PC-3 (cell line): ENCODE data around the gene TBC1D13. TPM values are rescaled to one million over a fixed set of nuclear protein-coding genes. Genes with fewer than 3 reads are reported as not detected.
A peak's percentile ranks its signal among the peaks of the same experiment; 100 is the strongest.

Experiments
- ATAC-seq: fragments of 200-7000 bp; cut with Tn5 transposase; 2 replicates; pipeline ENCODE4 v1.9.1; 2020; ENCODE audit warnings: mild to moderate bottlenecking, moderate library complexity
- Bru-seq: library from RNA; stranded (reverse); fragments of 400-500 nt; gene quantifications from one replicate; lab custom pipeline; 2021; lab: Mats Ljungman, UMichigan
- BruChase-seq, 2 experiments: library from RNA; stranded (reverse); fragments of 400-500 nt; gene quantifications; one replicate each; lab custom pipeline; 2021; lab: Mats Ljungman, UMichigan
- BruUV-seq: library from RNA; stranded (reverse); fragments of 400-500 nt; replicated peaks from 2 replicates; lab custom pipeline; 2021; lab: Mats Ljungman, UMichigan
- CTCF ChIA-PET: fragments of 300-600 bp; sonication (Branson Sonifier 250); formaldehyde crosslinking; loops from one replicate; lab custom pipeline; 2022; ENCODE audit warnings: antibody characterized with exemption; lab: Charles Lee
- POLR2A ChIA-PET: fragments of 300-600 bp; sonication (Branson Sonifier 250); formaldehyde crosslinking; loops from one replicate; lab custom pipeline; 2022; ENCODE audit warnings: antibody characterized with exemption; ENCODE audit not compliant: unreplicated experiment; lab: Charles Lee
- DNase-seq: peaks from one replicate; pipeline ENCODE4 v3.0.0-alpha.2; 2015
- H2AFZ ChIP-seq: fragments of 300-600 bp; sonication (generic); 2 replicates; pipeline ENCODE4 v1.6.0; 2016; ENCODE audit warnings: antibody characterized with exemption, low read length
- H3F3A ChIP-seq: fragments of 300-600 bp; sonication (generic); one replicate; pipeline ENCODE4 v1.6.0; 2017; ENCODE audit warnings: antibody characterized with exemption, low read length, control low read depth, mild to moderate bottlenecking; ENCODE audit not compliant: unreplicated experiment
- H3K27ac ChIP-seq: fragments of 300-600 bp; sonication (generic); 2 replicates; pipeline ENCODE4 v1.5.1; 2016; ENCODE audit warnings: mild to moderate bottlenecking, low read length
- H3K27me3 ChIP-seq: fragments of 300-600 bp; sonication (generic); 2 replicates; pipeline ENCODE4 v1.6.1; 2016; ENCODE audit warnings: low read length, mixed read lengths
- H3K36me3 ChIP-seq: fragments of 300-600 bp; sonication (generic); 2 replicates; pipeline ENCODE4 v1.6.1; 2016; ENCODE audit warnings: low read depth, mixed run types, low read length, mixed read lengths
- H3K4me1 ChIP-seq: fragments of 300-600 bp; sonication (generic); 2 replicates; pipeline ENCODE4 v1.5.1; 2016; ENCODE audit warnings: low read length; ENCODE audit not compliant: insufficient read depth
- H3K4me2 ChIP-seq: fragments of 300-600 bp; sonication (generic); 2 replicates; pipeline ENCODE4 v1.6.0; 2016; ENCODE audit warnings: low read length
- H3K4me3 ChIP-seq: fragments of 300-600 bp; sonication (generic); 2 replicates; pipeline ENCODE4 v1.5.1; 2016; ENCODE audit warnings: mild to moderate bottlenecking, low read length, mixed read lengths
- H3K79me2 ChIP-seq: fragments of 300-600 bp; sonication (generic); 2 replicates; pipeline ENCODE4 v1.6.1; 2017; ENCODE audit warnings: low read length, mixed read lengths
- H3K9ac ChIP-seq: fragments of 300-600 bp; sonication (generic); 2 replicates; pipeline ENCODE4 v1.6.0; 2016; ENCODE audit warnings: mild to moderate bottlenecking, low read length
- H3K9me2 ChIP-seq: fragments of 300-600 bp; sonication (generic); replicated peaks from 2 replicates; pipeline ENCODE4 v1.6.1; 2016; ENCODE audit warnings: mixed run types, low read length, mixed read lengths
- H3K9me3 ChIP-seq: fragments of 300-600 bp; sonication (generic); 2 replicates; pipeline ENCODE4 v1.6.1; 2016; ENCODE audit warnings: low read length, mixed read lengths
- H4K20me1 ChIP-seq: fragments of 300-600 bp; sonication (generic); 2 replicates; pipeline ENCODE4 v1.6.1; 2016; ENCODE audit warnings: low read length, mixed read lengths
- CTCF ChIP-seq: fragments of 300-600 bp; sonication (generic); conservative IDR thresholded peaks from 2 replicates; pipeline ENCODE4 v1.5.1; 2017; ENCODE audit warnings: antibody characterized with exemption, low read depth, mild to moderate bottlenecking, low read length
- EZH2 ChIP-seq: fragments of 300-600 bp; sonication (generic); IDR thresholded peaks from one replicate; pipeline ENCODE4 v1.6.1; 2017; ENCODE audit warnings: antibody characterized with exemption, mild to moderate bottlenecking, low read length; ENCODE audit not compliant: unreplicated experiment
- EZH2phosphoT487 ChIP-seq: fragments of 300-600 bp; sonication (generic); IDR thresholded peaks from 2 replicates; pipeline ENCODE4 v1.6.1; 2018; ENCODE audit warnings: mild to moderate bottlenecking, antibody characterized with exemption, low read length, borderline replicate concordance
- intact Hi-C: fragments of 100-400 bp; cut with micrococcal nuclease; formaldehyde crosslinking; loops from 2 replicates; pipeline ENCODE4 v1.9.0; 2023
- long read RNA-seq: library from polyadenylated mRNA; unstranded; transcript quantifications from one replicate; pipeline ENCODE4 v2.0.0, GENCODE V29; 2021; ENCODE audit not compliant: unreplicated experiment
- total RNA-seq: library from RNA; depleted of rRNA; stranded (reverse); fragments of >200 nt; gene quantifications from 2 replicates; pipeline ENCODE4 v1.2.3, GENCODE V29; 2014; rRNA removed

TBC1D13 gene
- total RNA-seq = 15.0 and 18.8 TPM in 2 replicates
- percentile 55 among the genes with signal in this experiment for Bru-seq, nascent RNA
- BruChase-seq, experiment 1, labeled RNA remaining after a 6-hour chase = percentile 72 among the genes with signal in this experiment
- percentile 70 among the genes with signal in this experiment for BruChase-seq, experiment 2, labeled RNA remaining after a 2-hour chase
- long read RNA-seq, transcript TBC1D13-202 (12 exons, 3,906 nt) = major isoform, 20 of 67 reads
- long read RNA-seq, partial matches to known transcripts = 9 of 67 reads
- long read RNA-seq, other reads (novel, unspliced or antisense) = 38 of 67 reads

GRCh38 chr9:128786681-128787601, at the start of gene TBC1D13:
TBC1D13 (plus strand) TSS chr9:128787253; CDS start chr9:128787354, 101 bp downstream.
- ATAC-seq (peak; percentile 97), DNase-seq (peak; percentile 66)
- CTCF ChIA-PET = no interaction called here

GRCh38 chr9:128742401-128742800, 44.7 kb upstream of the TBC1D13 start:
- no peaks in the 10 kb centered on the region for H4K20me1 ChIP-seq
- no peak overlapping the region for H2AFZ ChIP-seq
- H3K79me2 ChIP-seq = no peaks in the 10 kb centered on the region
- intact Hi-C loops = no loop called here
- H3K4me2 ChIP-seq = no peak overlapping the region
- ChIA-PET POLR2A (no interaction called here), CTCF (interaction anchor here (0.5 kb wide), 1 partner anchor 94 kb away, joined by 3 read pairs; no protein-coding TSS in a partner anchor)
- H3K27me3 ChIP-seq = no peaks in the 10 kb centered on the region
- no peak overlapping the region for H3K9ac ChIP-seq
- H3K27ac ChIP-seq = no peak overlapping the region
- no peak overlapping the region for H3K4me3 ChIP-seq
- no peaks in the 10 kb centered on the region for H3K9me2 ChIP-seq
- DNase-seq (no peak), ATAC-seq (no peak)
- no peak for TF ChIP-seq CTCF
- H3F3A ChIP-seq = no peaks in the 10 kb centered on the region
- H3K9me3 ChIP-seq = no peaks in the 10 kb centered on the region
- H3K4me1 ChIP-seq = no peaks in the 10 kb centered on the region
- no TSS peak for BruUV-seq
- no peaks in the 10 kb centered on the region for H3K36me3 ChIP-seq

More at GRCh38 chr9:128786681-128787601, at the start of gene TBC1D13:
- POLR2A ChIA-PET = no interaction called here
- Histone ChIP-seq H4K20me1 (no peaks in the 10 kb centered on the region), H2AFZ (peak within 1 kb of the TSS; percentile 90), H3K9me3 (no peaks in the 10 kb centered on the region), H3K27ac (no peak within 1 kb of the TSS), H3K27me3 (no peaks in the 10 kb centered on the region), H3K9ac (peak within 1 kb of the TSS; percentile 81), H3K79me2 (peaks cover 18% of the 10 kb centered on the region), H3K4me1 (peaks cover 11% of the 10 kb centered on the region), H3K9me2 (no peaks in the 10 kb centered on the region), H3K36me3 (no peaks in the 10 kb centered on the region), H3K4me3 (peak within 1 kb of the TSS; percentile 98), H3K4me2 (peak within 1 kb of the TSS; percentile 88), H3F3A (no peaks in the 10 kb centered on the region)
- BruUV-seq = TSS peak; percentile 55
- intact Hi-C loops = no loop called here
- TF ChIP-seq CTCF (no peak), EZH2phosphoT487 (no peak), EZH2 (no peak)
